ENCODE results near the gene SULT1A3. TPM values are rescaled to one million over a fixed set of nuclear protein-coding genes. Genes with fewer than 3 reads are reported as not detected.
"Not testable (repeated sequence)": the region's sequence is repeated elsewhere in the genome, so short reads cannot be mapped to it uniquely, and the experiment has no call there.

Gene SULT1A3
- total RNA-seq, 1 experiment from 2014 or later: 23.5 TPM

- Histone ChIP-seq H3K27ac (ENCODE audit: low read depth, low read length) (no peak overlapping the region), H2AFZ (ENCODE audit: low read depth, low read length, poor library complexity, severe bottlenecking) (no peak overlapping the region), H3K79me2 (ENCODE audit: insufficient read depth, low read length) (no peaks in the 10 kb centered on the region), H3K4me2 (ENCODE audit: low read length) (no peak overlapping the region), H3K4me3 (replicated peaks in 1 of 2; ENCODE audit: low read depth in 1 of 2, low read length in 2 of 2) (no peak overlapping the region), H3K9me2 (ENCODE audit: insufficient read depth) (no peaks in the 10 kb centered on the region), H3K36me3 (ENCODE audit: control insufficient read depth in 1 of 2, insufficient read depth in 2 of 2, low read length in 2 of 2) (no peaks in the 10 kb centered on the region), H3K27me3 (ENCODE audit: insufficient read depth, low read length) (no peaks in the 10 kb centered on the region), H3K9ac (ENCODE audit: low read length) (no peak overlapping the region), H3K9me3 (ENCODE audit: control insufficient read depth in 1 of 2, insufficient read depth in 1 of 2, low read depth in 1 of 2, low read length in 2 of 2) (no peaks in the 10 kb centered on the region), H3K4me1 (ENCODE audit: control insufficient read depth in 1 of 2, insufficient read depth in 2 of 2, low read length in 2 of 2) (peaks cover 0 to 7% of the 10 kb centered on the region in 2 experiments; a peak in 1 of 4 replicates), H4K20me1 (ENCODE audit: insufficient read depth) (no peaks in the 10 kb centered on the region)
- no TSS peak for BruUV-seq (replicated peaks)
- ChIA-PET CTCF (no interaction called here), RAD21 (ENCODE audit: low non-redundant PET in 1 of 2, low total read pairs in 2 of 2, uncharacterized antibody in 2 of 2, unreplicated experiment in 2 of 2) (no interaction called here), POLR2A (no interaction called here)
- TF ChIP-seq POLR2A (IDR thresholded peaks at IDR 0.05; ENCODE audit: borderline replicate concordance, extremely low read depth, insufficient read depth, insufficient read length): no peak
- TF ChIP-seq MAX (IDR thresholded peaks at IDR 0.05): no peak
- no peak for TF ChIP-seq SIN3A (IDR thresholded peaks at IDR 0.05; ENCODE audit: low read depth)
- TF ChIP-seq, protein P1, sequence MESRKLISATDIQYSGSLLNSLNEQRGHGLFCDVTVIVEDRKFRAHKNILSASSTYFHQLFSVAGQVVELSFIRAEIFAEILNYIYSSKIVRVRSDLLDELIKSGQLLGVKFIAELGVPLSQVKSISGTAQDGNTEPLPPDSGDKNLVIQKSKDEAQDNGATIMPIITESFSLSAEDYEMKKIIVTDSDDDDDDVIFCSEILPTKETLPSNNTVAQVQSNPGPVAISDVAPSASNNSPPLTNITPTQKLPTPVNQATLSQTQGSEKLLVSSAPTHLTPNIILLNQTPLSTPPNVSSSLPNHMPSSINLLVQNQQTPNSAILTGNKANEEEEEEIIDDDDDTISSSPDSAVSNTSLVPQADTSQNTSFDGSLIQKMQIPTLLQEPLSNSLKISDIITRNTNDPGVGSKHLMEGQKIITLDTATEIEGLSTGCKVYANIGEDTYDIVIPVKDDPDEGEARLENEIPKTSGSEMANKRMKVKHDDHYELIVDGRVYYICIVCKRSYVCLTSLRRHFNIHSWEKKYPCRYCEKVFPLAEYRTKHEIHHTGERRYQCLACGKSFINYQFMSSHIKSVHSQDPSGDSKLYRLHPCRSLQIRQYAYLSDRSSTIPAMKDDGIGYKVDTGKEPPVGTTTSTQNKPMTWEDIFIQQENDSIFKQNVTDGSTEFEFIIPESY (IDR thresholded peaks at IDR 0.05; ENCODE audit: extremely low read depth, insufficient replicate concordance, low read length): no peak
- no peak for TF ChIP-seq POLR2AphosphoS5 (IDR thresholded peaks at IDR 0.05; ENCODE audit: low read depth, low read length)
- no peak for TF ChIP-seq SRF (IDR thresholded peaks at IDR 0.05; ENCODE audit: low read depth)
- TF ChIP-seq CEBPB (IDR thresholded peaks at IDR 0.05; ENCODE audit: low read depth): no peak
- no peak for TF ChIP-seq RAD21 (IDR thresholded peaks at IDR 0.05; ENCODE audit: low read depth)
- TF ChIP-seq ZNF274 (IDR thresholded peaks at IDR 0.05; ENCODE audit: low read depth, low read length): no peak
- TF ChIP-seq, protein P2, sequence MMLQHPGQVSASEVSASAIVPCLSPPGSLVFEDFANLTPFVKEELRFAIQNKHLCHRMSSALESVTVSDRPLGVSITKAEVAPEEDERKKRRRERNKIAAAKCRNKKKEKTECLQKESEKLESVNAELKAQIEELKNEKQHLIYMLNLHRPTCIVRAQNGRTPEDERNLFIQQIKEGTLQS (IDR thresholded peaks at IDR 0.05): no peak
- no peak for TF ChIP-seq CBX3 (IDR thresholded peaks at IDR 0.05; ENCODE audit: low read depth)
- TF ChIP-seq ZFX (IDR thresholded peaks at IDR 0.05): no peak
- DNase-seq (ENCODE audit: low read depth, low spot score) (no peak), ATAC-seq (no peak)
- intact Hi-C loops (cut with micrococcal nuclease): no loop called here
These were observed 26.0 kb upstream of the SULT1A3 start for GRCh38 chr16:30173054-30173453.

- ATAC-seq; H3K9me3 ChIP-seq (ENCODE audit: control insufficient read depth in 1 of 2, insufficient read depth in 1 of 2, low read depth in 1 of 2, low read length in 2 of 2); H3K36me3 ChIP-seq (ENCODE audit: control insufficient read depth in 1 of 2, insufficient read depth in 2 of 2, low read length in 2 of 2); intact Hi-C loops (cut with micrococcal nuclease); RAD21 ChIA-PET (ENCODE audit: low non-redundant PET in 1 of 2, low total read pairs in 2 of 2, uncharacterized antibody in 2 of 2, unreplicated experiment in 2 of 2); DNase-seq (ENCODE audit: low read depth, low spot score); H3K9ac ChIP-seq (ENCODE audit: low read length); BruUV-seq (replicated peaks); POLR2A ChIA-PET; H3K79me2 ChIP-seq (ENCODE audit: insufficient read depth, low read length); H3K9me2 ChIP-seq (ENCODE audit: insufficient read depth); H3K4me3 ChIP-seq (replicated peaks in 1 of 2; ENCODE audit: low read depth in 1 of 2, low read length in 2 of 2); CTCF ChIA-PET; H4K20me1 ChIP-seq (ENCODE audit: insufficient read depth); H2AFZ ChIP-seq (ENCODE audit: low read depth, low read length, poor library complexity, severe bottlenecking); H3K27me3 ChIP-seq (ENCODE audit: insufficient read depth, low read length); H3K4me2 ChIP-seq (ENCODE audit: low read length); H3K27ac ChIP-seq (ENCODE audit: low read depth, low read length): not testable (repeated sequence)
- H3K4me1 ChIP-seq (ENCODE audit: control insufficient read depth in 1 of 2, insufficient read depth in 2 of 2, low read length in 2 of 2): peaks cover 7 to 12% of the 10 kb centered on the region in 2 experiments; a peak in 3 of 4 replicates
These were observed 22.2 kb upstream of the SULT1A3 start for GRCh38 chr16:30176876-30177275.
